Measurements from ENCODE around the gene B4GALNT4.
"Not testable (repeated sequence)": the region's sequence is repeated elsewhere in the genome, so short reads cannot be mapped to it uniquely, and the experiment has no call there.

B4GALNT4 gene

DNA sequence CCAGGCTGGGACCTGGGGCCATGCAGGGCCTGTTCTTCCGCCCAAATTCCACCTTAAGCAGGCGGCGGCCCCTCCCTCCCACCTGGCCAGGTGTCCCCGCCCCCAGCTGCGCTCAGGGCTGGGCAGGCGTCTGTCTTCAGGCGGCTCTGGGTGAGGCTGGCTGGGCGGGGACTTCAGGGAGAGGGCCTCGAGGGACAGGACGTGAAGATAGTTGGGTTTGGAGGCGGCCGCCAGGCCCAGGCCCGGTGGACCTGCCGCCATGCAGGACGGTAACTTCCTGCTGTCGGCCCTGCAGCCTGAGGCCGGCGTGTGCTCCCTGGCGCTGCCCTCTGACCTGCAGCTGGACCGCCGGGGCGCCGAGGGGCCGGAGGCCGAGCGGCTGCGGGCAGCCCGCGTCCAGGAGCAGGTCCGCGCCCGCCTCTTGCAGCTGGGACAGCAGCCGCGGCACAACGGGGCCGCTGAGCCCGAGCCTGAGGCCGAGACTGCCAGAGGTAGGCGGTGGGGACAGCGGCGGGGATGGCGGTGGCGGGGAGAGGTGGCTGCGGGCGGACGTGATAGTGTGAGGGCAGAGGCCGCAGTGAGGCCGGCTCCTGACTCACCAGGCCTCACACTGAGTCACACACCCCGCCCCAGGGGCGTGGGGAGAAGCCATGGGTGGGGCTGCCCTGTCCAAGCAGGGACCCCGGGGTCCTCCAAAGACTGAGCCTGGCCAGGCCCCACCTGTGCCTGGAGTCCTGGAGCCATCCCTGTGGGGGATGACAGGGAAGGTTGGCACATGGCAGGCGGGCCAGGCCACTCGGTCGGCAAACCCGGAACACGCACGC lies 24.9 kb downstream of the B4GALNT4 start, which contains the start of gene PKP3:
Gene PKP3 (plus strand): TSS at position 176 of the 824 bp plus-strand sequence. CDS start 84 bp downstream, at position 260.
- no peak for DNase-seq

DNA sequence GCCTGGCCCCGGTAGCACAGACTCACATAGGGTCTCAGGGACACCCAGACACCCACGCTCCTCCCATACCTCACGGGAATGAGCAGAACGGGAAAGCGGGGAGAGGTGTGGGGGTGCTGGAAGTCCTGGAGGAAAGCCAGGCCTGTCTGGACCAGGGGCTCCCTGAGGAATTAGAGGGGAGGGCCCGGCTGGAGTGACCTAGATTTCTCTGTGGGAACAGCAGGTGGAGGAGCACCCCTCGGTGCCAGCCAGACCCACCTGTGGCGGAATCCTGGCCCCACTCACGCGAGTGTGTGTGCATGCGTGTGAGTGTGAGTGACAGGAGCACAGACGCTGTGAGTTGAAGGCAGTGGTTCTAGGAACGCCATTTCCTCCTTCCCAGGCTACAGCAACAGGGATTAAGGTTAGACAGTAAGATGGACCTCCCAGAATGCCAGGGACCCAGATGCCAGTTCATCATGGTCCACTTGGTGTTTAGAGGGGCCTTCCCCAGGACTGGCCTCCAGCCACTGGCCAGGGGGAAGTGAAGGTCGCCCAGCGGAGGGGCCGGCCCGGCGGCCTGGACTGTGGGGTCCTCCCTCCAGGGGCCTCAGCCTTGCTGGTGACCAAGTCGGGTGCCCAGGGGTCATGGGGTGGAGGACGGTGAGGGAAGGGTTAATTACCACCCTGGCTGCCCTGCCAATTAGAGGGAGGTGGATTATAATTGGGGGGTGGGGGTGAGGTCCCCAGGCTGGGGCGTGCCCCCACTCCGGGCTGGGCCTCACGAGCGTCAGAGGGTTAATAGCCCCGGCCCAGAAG lies 25.8 kb downstream of the B4GALNT4 start:
- no peak for DNase-seq

GRCh38 chr11:395866-396265 lies 26.6 kb downstream of the B4GALNT4 start:
- no peak for DNase-seq

- no peak for DNase-seq
Measured at GRCh38 chr11:396511-396947, 27.2 kb downstream of the B4GALNT4 start.

DNA sequence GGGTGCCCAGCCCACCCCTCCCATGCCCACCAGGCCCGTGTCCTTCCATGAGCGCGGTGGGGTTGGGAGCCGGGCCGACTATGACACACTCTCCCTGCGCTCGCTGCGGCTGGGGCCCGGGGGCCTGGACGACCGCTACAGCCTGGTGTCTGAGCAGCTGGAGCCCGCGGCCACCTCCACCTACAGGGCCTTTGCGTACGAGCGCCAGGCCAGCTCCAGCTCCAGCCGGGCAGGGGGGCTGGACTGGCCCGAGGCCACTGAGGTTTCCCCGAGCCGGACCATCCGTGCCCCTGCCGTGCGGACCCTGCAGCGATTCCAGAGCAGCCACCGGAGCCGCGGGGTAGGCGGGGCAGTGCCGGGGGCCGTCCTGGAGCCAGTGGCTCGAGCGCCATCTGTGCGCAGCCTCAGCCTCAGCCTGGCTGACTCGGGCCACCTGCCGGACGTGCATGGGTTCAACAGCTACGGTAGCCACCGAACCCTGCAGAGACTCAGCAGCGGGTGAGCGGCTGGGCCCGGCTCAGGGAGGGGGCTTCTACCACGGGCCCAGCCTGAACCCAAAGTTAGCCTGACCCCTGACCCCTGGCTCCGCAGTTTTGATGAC lies 27.7 kb downstream of the B4GALNT4 start:
- DNase-seq: no peak

DNA sequence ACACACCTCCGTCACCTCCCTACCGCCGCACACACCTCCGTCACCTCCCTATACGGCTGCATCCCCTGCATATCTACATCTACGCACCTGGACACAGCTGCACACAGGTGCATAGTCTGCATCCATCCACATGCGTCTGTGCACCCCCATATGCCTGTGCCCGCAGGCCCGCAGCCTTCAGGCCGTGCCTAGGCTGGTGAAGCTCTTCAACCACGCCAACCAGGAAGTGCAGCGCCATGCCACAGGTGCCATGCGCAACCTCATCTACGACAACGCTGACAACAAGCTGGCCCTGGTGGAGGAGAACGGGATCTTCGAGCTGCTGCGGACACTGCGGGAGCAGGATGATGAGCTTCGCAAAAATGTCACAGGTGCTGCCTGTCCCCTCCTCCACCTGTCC lies 29.5 kb downstream of the B4GALNT4 start:
- no peak for DNase-seq

DNA sequence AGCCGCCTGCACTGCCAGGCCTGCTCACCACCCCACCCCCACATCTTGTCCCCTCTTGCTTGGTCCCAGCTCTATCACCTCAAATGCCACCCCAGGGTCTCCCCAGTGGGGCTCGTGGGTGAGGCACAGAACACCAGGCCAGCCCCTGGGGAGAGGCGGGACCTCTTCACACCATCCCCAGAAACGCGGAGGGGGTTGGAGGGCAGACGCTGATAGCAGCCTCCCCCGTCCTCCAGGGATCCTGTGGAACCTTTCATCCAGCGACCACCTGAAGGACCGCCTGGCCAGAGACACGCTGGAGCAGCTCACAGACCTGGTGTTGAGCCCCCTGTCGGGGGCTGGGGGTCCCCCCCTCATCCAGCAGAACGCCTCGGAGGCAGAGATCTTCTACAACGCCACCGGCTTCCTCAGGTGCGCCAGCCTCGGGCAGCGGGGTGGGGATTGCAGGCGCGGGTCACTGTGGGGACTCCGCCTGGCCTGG lies 30.5 kb downstream of the B4GALNT4 start:
- DNase-seq: no peak

GRCh38 chr11:400241-400689 lies 31.0 kb downstream of the B4GALNT4 start:
- no peak for DNase-seq

GRCh38 chr11:401196-401595 lies 31.9 kb downstream of the B4GALNT4 start:
- DNase-seq: not testable (repeated sequence)

DNA sequence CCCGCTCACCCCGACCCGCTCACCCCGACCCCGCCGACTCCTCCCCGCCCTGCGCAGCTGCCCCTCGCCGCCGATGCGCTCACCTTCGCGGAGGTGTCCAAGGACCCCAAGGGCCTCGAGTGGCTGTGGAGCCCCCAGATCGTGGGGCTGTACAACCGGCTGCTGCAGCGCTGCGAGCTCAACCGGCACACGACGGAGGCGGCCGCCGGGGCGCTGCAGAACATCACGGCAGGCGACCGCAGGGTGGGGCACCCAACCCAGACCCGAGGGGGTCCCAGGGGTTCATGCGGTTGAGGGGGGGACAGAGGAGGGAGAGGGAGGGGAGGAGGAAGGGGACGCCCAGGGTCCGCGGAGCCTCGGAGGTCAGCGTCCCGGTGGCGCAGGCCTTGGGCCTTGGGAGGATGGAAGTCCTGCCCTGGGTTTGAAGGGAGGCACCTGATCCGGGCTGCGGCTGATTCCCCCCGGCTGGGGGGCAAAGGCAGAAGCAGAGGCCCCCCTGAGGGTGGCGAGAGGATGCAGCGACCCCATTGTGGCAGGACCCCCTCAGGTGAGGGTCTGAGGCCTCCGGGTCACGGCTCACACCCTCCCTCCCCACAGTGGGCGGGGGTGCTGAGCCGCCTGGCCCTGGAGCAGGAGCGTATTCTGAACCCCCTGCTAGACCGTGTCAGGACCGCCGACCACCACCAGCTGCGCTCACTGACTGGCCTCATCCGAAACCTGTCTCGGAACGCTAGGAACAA lies 33.9 kb downstream of the B4GALNT4 start:
- DNase-seq: no peak

GRCh38 chr11:403761-404431 lies 34.6 kb downstream of the B4GALNT4 start:
- DNase-seq: peak; percentile 24

DNA sequence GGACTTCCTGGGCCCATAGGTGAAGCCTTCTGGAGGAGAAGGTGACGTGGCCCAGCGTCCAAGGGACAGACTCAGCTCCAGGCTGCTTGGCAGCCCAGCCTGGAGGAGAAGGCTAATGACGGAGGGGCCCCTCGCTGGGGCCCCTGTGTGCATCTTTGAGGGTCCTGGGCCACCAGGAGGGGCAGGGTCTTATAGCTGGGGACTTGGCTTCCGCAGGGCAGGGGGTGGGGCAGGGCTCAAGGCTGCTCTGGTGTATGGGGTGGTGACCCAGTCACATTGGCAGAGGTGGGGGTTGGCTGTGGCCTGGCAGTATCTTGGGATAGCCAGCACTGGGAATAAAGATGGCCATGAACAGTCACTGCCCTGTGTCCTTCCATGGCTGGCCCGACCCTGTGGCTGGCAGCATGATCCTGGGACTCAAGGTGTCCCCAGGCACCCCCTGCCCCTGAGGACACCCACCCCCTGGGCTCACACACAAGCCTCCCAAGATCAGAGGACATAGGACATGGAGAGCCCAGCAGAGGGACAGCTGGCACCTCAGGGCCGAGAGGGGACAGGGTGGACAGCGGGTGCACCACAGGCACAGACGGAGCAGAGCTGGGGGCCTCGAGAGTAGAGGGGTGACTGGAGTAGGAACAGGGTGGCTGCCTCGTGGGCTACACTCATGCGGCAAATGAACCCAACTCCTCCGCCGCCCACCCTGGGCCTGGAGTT lies 35.4 kb downstream of the B4GALNT4 start:
- DNase-seq: peak; percentile 33

GRCh38 chr11:405323-405953 lies 36.1 kb downstream of the B4GALNT4 start:
- DNase-seq: peak; percentile 37

DNA sequence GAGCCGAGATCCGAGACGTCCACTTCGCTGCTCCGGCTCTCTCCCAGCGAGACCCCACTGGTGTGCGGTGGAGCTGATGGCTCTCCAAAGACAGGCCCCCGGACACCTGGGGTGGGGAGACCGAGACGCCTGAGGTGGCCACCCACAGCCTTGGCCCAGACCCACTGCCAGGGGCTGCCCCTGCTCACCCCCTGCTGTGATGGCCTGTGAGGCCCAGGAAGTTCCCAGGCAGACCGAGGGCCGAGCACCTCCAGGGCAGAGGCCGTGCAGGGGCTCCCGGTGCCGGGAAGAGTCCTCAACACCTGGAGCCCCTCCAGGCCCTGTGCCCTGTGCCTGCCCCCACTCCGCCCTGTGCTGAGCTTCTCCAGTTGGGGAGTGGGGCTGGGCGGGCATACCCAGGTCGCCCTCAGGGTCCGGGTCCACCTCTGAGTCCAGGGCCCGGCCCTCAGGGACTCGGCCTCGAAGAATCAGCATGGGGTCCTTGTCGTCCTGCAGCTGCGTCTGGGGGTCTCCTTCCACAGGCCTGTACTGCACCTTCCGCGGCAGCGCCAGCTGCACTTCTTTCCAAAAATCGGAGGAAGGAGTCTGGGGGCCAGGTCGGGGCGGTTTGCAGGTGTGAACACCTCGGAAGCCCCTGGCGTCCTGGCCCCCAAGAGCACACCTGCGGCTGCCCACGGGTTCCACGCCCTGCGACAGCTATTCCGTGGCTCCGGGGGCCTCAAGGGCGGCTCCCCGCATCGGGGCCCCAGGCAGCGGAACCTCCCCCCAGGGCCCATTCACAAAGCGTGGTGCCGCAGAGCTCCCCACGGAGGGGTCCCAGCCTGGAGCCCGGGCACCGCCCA lies 36.9 kb downstream of the B4GALNT4 start:
- no peak for DNase-seq

DNA sequence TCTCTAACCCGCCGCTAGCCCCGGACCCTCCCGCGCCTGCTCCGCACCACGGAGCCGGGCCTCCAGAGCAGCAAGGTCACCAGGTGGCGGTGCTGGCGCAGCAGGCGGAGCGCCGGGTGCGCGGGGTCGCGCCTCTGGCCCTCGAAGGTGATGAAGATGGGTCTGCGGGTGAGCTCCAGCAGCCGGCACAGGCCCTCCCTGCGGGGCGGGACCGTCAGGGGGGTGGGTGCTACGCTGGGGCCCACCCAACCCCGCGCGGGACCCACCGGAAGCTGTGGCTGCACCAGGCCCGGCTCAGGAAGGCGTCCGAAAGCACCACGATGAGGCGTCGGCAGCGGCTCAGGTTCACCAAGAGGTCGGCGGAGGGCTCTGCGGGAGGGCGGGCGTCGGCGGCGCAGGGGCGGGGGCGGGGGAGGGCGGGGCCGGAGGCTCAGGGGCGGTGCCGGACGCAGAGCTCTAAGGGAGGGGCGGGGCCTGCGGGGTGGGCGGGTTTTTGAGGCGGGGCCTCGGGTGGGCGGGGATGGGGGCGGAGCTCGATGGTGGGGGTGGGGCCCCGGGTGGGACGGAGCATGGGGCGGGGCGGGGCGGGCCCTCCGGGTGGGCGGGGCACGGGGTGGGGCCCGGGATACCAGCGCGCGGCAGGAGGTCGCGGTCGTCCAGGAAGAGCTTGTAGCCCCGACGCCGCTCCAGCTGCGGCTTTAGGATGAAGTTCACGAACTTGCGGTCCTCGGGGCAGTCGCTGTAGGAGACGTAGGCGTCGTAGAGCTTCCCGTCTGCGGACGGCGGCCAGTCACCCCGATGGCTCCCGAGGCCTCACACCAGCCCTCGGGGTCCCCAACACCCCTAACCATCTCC lies 37.7 kb downstream of the B4GALNT4 start:
- DNase-seq: peak; percentile 81

DNA sequence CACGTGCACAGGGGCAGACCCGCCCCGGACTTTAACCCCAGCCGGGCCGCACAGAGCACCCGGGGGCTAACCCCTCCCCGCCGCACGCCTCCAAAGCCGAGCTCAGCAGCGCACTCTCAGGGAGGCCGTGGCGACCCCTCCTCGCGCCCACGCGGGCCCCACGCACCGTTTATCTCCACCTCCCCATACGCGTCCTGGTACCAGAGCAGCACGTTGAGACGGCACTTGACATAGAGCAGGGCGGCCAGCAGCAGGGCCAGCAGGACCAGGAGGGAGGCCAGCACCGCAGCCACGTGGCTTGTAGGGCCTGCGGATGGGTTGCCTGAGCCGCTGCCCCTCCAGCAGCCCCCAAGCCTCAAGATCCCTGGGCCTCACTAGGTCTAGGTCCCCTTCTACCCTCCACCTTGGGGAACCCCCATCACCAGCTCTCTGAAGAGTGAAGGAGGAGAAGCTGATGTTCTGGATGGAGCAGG lies 38.4 kb downstream of the B4GALNT4 start:
- DNase-seq: peak; percentile 21

GRCh38 chr11:408154-409007 lies 39.1 kb downstream of the B4GALNT4 start:
- peak; percentile 19 for DNase-seq

All from left hindlimb (tissue), 1 donor.